ENCODE data around the gene KIF3A. TPM values are rescaled to one million over a fixed set of nuclear protein-coding genes. Genes with fewer than 3 reads are reported as not detected.

Gene KIF3A
- total RNA-seq, 2 donors from 2014 or later, result 5.9 to 14.0 TPM

DNA sequence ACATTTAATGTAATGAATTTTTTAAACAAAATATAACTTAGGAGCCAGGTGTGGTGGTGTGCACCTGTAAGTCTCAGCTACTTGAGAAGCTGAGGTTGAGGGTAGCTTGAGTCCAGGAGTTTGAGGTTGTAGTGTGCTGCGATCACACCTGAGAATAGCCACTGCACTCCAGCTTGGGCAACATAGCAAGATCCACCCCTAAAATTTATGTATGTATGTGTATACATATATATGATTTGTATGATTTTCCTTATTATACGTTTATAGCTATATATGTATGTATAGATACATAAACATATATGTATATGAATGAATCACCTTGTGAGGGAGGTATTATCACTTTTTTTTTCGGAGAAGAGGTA lies 9.2 kb upstream of the KIF3A start:
- TF ChIP-seq CTCF (IDR thresholded peaks at IDR 0.05) (no peak), POLR2AphosphoS5 (IDR thresholded peaks at IDR 0.05) (no peak), POLR2A (IDR thresholded peaks at IDR 0.05) (no peak)
- no peaks in the 10 kb centered on the region for H3K27me3 ChIP-seq (replicated peaks; ENCODE audit: insufficient read depth)
- H3K36me3 ChIP-seq, result no peaks in the 10 kb centered on the region
- H3K9me3 ChIP-seq, result no peaks in the 10 kb centered on the region
- H3K4me3 ChIP-seq, result peak overlapping the region in 1 of 2 donors; percentile 48
- 27% methylated on average over 3 of the region's 3 CpGs for WGBS
- H3K27ac ChIP-seq, result no peak overlapping the region
- no peak for DNase-seq (ENCODE audit: low spot score)
- intact Hi-C loops (cut with DNase I), result no loop called here
- no peaks in the 10 kb centered on the region for H3K4me1 ChIP-seq (replicated peaks)

- no peak for DNase-seq (ENCODE audit: low spot score)
- no peak overlapping the region for H3K27ac ChIP-seq
- intact Hi-C loops (cut with DNase I), result no loop called here
- no peaks in the 10 kb centered on the region for H3K27me3 ChIP-seq (replicated peaks; ENCODE audit: insufficient read depth)
- H3K9me3 ChIP-seq, result no peaks in the 10 kb centered on the region
- WGBS, result 68% methylated on average over 2 of the region's 2 CpGs
- H3K4me1 ChIP-seq (replicated peaks), result no peaks in the 10 kb centered on the region
- TF ChIP-seq POLR2A (IDR thresholded peaks at IDR 0.05) (no peak), POLR2AphosphoS5 (IDR thresholded peaks at IDR 0.05) (no peak), CTCF (IDR thresholded peaks at IDR 0.05) (no peak)
- no peak overlapping the region for H3K4me3 ChIP-seq
- no peaks in the 10 kb centered on the region for H3K36me3 ChIP-seq
Measured at GRCh38 chr5:132744659-132745058, 7.3 kb upstream of the KIF3A start.

DNA sequence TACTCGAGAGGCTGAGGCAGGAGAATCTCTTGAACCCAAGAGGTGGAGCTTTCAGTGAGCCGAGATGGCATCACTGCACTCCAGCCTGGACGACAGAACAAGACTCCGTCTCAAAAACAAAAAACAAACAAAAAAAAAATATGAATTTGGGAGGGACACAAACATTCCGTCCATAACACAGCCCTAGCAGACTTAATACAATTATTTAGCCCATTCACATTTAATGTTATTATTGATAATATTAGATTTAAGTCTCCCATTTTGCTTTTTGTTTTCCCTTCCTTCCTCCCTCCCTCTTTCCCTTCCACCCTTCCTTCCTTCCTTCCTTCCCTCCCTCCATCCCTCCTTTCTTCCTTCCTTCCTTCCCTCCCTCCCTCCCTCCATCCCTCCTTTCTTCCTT lies 5.3 kb upstream of the KIF3A start:
- no peak overlapping the region for H3K27ac ChIP-seq
- 96% methylated on average over 5 of the region's 5 CpGs for WGBS
- H3K36me3 ChIP-seq, result no peaks in the 10 kb centered on the region
- intact Hi-C loops (cut with DNase I), result no loop called here
- no peaks in the 10 kb centered on the region for H3K9me3 ChIP-seq
- DNase-seq (ENCODE audit: low spot score), result no peak
- TF ChIP-seq POLR2AphosphoS5 (IDR thresholded peaks at IDR 0.05), result no peak
- H3K4me1 ChIP-seq (replicated peaks), result no peaks in the 10 kb centered on the region
- H3K4me3 ChIP-seq, result no peak overlapping the region
- no peaks in the 10 kb centered on the region for H3K27me3 ChIP-seq (replicated peaks; ENCODE audit: insufficient read depth)

- WGBS, result 95% methylated on average over 2 of the region's 2 CpGs
Measured at GRCh38 chr5:132742158-132742557, 4.8 kb upstream of the KIF3A start.

DNA sequence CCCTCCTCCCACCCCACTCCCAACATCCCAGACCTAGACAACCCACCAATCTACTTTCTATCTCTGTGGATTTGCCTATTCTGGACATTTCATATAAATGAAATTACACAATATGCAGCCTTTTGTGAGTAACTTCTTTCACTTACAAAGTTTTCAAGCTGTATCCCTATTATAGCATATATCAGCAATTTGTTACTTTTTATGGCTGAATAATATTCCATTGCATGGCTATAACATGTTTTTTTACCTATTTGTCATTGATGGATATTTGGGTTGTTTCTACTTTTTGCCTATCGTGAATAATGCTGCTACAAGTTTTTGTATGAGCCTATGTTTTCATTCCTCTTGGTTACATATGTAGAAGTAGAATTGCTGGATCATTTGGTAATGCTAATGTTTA lies 1.9 kb upstream of the KIF3A start:
- 76% methylated on average over 1 of the region's 1 CpG for WGBS
- Histone ChIP-seq H3K27me3 (replicated peaks; ENCODE audit: insufficient read depth) (no peaks in the 10 kb centered on the region), H3K4me1 (replicated peaks) (no peaks in the 10 kb centered on the region), H3K27ac (no peak overlapping the region), H3K36me3 (no peaks in the 10 kb centered on the region), H3K9me3 (no peaks in the 10 kb centered on the region), H3K4me3 (no peak overlapping the region)
- intact Hi-C loops (cut with DNase I), result no loop called here
- no peak for TF ChIP-seq POLR2AphosphoS5 (IDR thresholded peaks at IDR 0.05)
- TF ChIP-seq POLR2A (IDR thresholded peaks at IDR 0.05), result no peak
- no peak for TF ChIP-seq CTCF (IDR thresholded peaks at IDR 0.05)
- DNase-seq (ENCODE audit: low spot score), result no peak

More at GRCh38 chr5:132742158-132742557, 4.8 kb upstream of the KIF3A start:
- Histone ChIP-seq H3K4me3 (no peak overlapping the region), H3K27me3 (replicated peaks; ENCODE audit: insufficient read depth) (no peaks in the 10 kb centered on the region), H3K4me1 (replicated peaks) (no peaks in the 10 kb centered on the region), H3K36me3 (no peaks in the 10 kb centered on the region), H3K27ac (no peak overlapping the region), H3K9me3 (no peaks in the 10 kb centered on the region)
- DNase-seq (ENCODE audit: low spot score), result no peak
- TF ChIP-seq POLR2A (IDR thresholded peaks at IDR 0.05), result no peak
- intact Hi-C loops (cut with DNase I), result no loop called here

- intact Hi-C loops (cut with DNase I), result no loop called here
- H3K36me3 ChIP-seq, result no peaks in the 10 kb centered on the region
- H3K27me3 ChIP-seq (replicated peaks; ENCODE audit: insufficient read depth), result no peaks in the 10 kb centered on the region
- H3K9me3 ChIP-seq, result no peaks in the 10 kb centered on the region
- H3K4me3 ChIP-seq, result peak overlapping the region in 1 of 2 donors; percentile 63
- H3K4me1 ChIP-seq (replicated peaks), result no peaks in the 10 kb centered on the region
- no peak for TF ChIP-seq POLR2A (IDR thresholded peaks at IDR 0.05)
- no peak for TF ChIP-seq POLR2AphosphoS5 (IDR thresholded peaks at IDR 0.05)
- no peak for TF ChIP-seq CTCF (IDR thresholded peaks at IDR 0.05)
- H3K27ac ChIP-seq, result peak overlapping the region in 1 of 2 donors; percentile 75
- DNase-seq (ENCODE audit: low spot score), result no peak
- 51% methylated on average over 9 of the region's 9 CpGs for WGBS
Measured at GRCh38 chr5:132737982-132738681, 786 bp upstream of the KIF3A start.

Measured in prostate gland (tissue), 2 donors.